ENCODE data around the gene MAP7D1.

MAP7D1 gene

GRCh38 chr1:36118447-36119204, 37.3 kb upstream of the MAP7D1 start:
- no peak overlapping the region for H3K4me3 ChIP-seq (ENCODE audit: low read length)
- H3K27ac ChIP-seq (ENCODE audit: low read depth, low read length) = no peak overlapping the region
- H3K9ac ChIP-seq (ENCODE audit: low read depth, low read length) = no peak overlapping the region
- H3K27me3 ChIP-seq (ENCODE audit: insufficient read depth, low read length) = peaks cover 13% of the 10 kb centered on the region
- no peaks in the 10 kb centered on the region for H3K36me3 ChIP-seq (ENCODE audit: insufficient read depth, low read length)
- no peaks in the 10 kb centered on the region for H3K9me3 ChIP-seq (ENCODE audit: insufficient read depth, low read depth, low read length)
- WGBS = 68% methylated on average over 10 of the region's 10 CpGs
- no peaks in the 10 kb centered on the region for H3K4me1 ChIP-seq (ENCODE audit: insufficient read depth, low read length)

DNA sequence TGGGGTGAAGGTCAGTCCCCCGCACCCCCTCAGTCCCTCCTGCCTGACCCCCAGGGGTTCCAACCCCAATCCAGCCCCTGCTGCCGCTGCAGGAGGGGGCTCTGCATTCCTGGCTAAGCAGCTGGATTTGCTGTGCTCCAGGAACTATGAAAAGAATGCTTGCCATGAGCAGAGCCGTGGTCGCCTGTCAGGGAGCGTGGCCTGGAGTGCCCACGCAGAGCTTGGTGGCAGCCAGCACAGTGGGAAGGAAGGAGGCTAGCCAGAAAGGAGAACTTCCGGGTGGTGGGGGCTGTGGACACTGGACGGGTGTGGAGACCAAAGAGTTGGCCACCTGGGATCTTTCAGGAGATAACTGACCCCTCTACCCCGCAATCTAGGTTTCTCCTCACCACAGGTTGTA, 36.5 kb upstream of the MAP7D1 start:
- WGBS = 71% methylated on average over 9 of the region's 9 CpGs
- Histone ChIP-seq H3K27me3 (ENCODE audit: insufficient read depth, low read length) (peaks cover 21% of the 10 kb centered on the region), H3K9me3 (ENCODE audit: insufficient read depth, low read depth, low read length) (no peaks in the 10 kb centered on the region), H3K4me3 (ENCODE audit: low read length) (no peak overlapping the region), H3K36me3 (ENCODE audit: insufficient read depth, low read length) (no peaks in the 10 kb centered on the region), H3K4me1 (ENCODE audit: insufficient read depth, low read length) (no peaks in the 10 kb centered on the region), H3K27ac (ENCODE audit: low read depth, low read length) (no peak overlapping the region), H3K9ac (ENCODE audit: low read depth, low read length) (no peak overlapping the region)

DNA sequence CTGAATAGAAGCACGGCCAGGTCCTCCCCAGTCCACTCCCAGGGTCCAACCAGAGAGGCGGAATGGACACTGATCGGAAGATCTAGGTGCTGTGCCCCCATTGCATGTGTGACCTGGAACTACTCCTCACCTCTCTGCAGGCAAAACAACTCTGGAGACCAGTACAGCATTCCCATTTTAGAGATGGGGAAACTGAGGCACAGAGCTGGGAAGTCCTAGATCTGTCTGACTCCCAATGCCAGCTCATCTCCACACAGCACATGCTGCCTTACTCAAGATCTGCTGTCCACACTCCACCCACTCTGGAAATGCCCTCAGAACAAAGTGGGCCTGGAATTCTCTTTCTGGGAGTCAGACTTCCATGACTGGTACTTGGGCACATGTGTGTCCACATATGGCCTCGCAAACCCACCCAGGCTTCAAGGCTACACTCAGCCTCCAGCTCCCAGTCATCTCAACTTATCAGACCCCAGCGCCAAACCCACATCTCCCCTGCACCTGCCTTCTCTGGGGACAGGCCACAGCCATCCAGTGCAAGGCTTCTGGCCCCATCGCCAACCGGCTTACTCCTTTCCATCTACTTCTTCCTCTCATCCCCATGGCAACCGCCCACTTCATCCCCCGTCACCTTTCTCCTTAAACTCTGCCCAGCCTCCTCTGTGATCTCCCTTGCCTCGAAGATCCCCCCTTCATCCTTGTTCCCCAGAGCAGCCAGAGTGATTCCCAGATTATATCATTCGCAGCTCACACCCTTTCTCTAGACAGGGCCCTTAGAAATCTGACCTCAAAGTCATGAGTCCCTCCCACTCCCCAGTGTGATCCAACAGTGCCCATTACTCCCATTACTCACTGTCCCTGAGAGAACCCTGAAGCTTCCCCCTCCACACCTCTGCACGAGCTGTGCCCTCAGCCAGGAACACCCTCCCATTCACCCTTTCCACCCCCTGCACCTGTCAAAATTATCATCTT, 33.6 kb upstream of the MAP7D1 start:
- Histone ChIP-seq H3K36me3 (ENCODE audit: insufficient read depth, low read length) (no peaks in the 10 kb centered on the region), H3K27ac (ENCODE audit: low read depth, low read length) (no peak overlapping the region), H3K4me3 (ENCODE audit: low read length) (no peak overlapping the region), H3K9ac (ENCODE audit: low read depth, low read length) (no peak overlapping the region), H3K27me3 (ENCODE audit: insufficient read depth, low read length) (peaks cover 42% of the 10 kb centered on the region), H3K9me3 (ENCODE audit: insufficient read depth, low read depth, low read length) (no peaks in the 10 kb centered on the region), H3K4me1 (ENCODE audit: insufficient read depth, low read length) (no peaks in the 10 kb centered on the region)
- WGBS = 85% methylated on average over 12 of the region's 12 CpGs

DNA sequence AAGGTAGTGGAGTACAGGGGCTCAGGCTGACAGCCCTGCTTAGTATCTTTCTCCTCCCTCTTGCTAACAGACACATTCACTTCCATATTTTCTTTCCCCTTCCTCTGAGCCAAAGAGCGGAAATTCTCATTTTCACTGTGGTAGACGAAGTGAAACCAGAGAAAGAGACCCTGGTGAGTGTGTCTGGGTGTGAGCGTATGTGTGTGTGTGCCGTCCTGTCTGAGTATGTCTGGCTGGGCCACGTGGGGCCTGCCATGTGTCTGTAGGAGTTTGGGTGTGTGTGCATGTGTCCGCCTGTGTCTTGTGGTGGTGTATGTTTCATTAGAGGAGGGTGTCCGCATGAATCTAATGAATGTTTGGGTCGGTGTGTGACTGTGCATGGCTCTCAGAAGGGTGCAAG, 32.6 kb upstream of the MAP7D1 start:
- H3K27me3 ChIP-seq (ENCODE audit: insufficient read depth, low read length) = peaks cover 42% of the 10 kb centered on the region
- H3K27ac ChIP-seq (ENCODE audit: low read depth, low read length) = no peak overlapping the region
- no peaks in the 10 kb centered on the region for H3K36me3 ChIP-seq (ENCODE audit: insufficient read depth, low read length)
- 84% methylated on average over 8 of the region's 8 CpGs for WGBS
- H3K4me3 ChIP-seq (ENCODE audit: low read length) = no peak overlapping the region
- no peaks in the 10 kb centered on the region for H3K4me1 ChIP-seq (ENCODE audit: insufficient read depth, low read length)
- H3K9ac ChIP-seq (ENCODE audit: low read depth, low read length) = no peak overlapping the region
- H3K9me3 ChIP-seq (ENCODE audit: insufficient read depth, low read depth, low read length) = no peaks in the 10 kb centered on the region

- H3K27ac ChIP-seq (ENCODE audit: low read depth, low read length) = no peak overlapping the region
- H3K36me3 ChIP-seq (ENCODE audit: insufficient read depth, low read length) = no peaks in the 10 kb centered on the region
- peaks cover 42% of the 10 kb centered on the region for H3K27me3 ChIP-seq (ENCODE audit: insufficient read depth, low read length)
- peak overlapping the region; percentile 46 for H3K4me3 ChIP-seq (ENCODE audit: low read length)
- 13% methylated on average over 41 of the region's 42 CpGs for WGBS
- H3K9ac ChIP-seq (ENCODE audit: low read depth, low read length) = no peak overlapping the region
- H3K4me1 ChIP-seq (ENCODE audit: insufficient read depth, low read length) = no peaks in the 10 kb centered on the region
- no peaks in the 10 kb centered on the region for H3K9me3 ChIP-seq (ENCODE audit: insufficient read depth, low read depth, low read length)
These were observed 31.4 kb upstream of the MAP7D1 start for GRCh38 chr1:36124404-36125128.

- no peaks in the 10 kb centered on the region for H3K9me3 ChIP-seq (ENCODE audit: insufficient read depth, low read depth, low read length)
- H3K4me1 ChIP-seq (ENCODE audit: insufficient read depth, low read length) = no peaks in the 10 kb centered on the region
- H3K4me3 ChIP-seq (ENCODE audit: low read length) = peak within 1 kb of the TSS; percentile 46
- no peak within 1 kb of the TSS for H3K27ac ChIP-seq (ENCODE audit: low read depth, low read length)
- no peaks in the 10 kb centered on the region for H3K36me3 ChIP-seq (ENCODE audit: insufficient read depth, low read length)
- no peak within 1 kb of the TSS for H3K9ac ChIP-seq (ENCODE audit: low read depth, low read length)
- peaks cover 42% of the 10 kb centered on the region for H3K27me3 ChIP-seq (ENCODE audit: insufficient read depth, low read length)
- WGBS = 15% methylated on average over 77 of the region's 77 CpGs
These were observed 30.6 kb upstream of the MAP7D1 start, which contains the start of gene COL8A2 for GRCh38 chr1:36125129-36125991. Gene COL8A2, minus strand, starts transcription at chr1:36125222. Its CDS starts 24,980 bp downstream, at chr1:36100242.

GRCh38 chr1:36126005-36126716, 29.8 kb upstream of the MAP7D1 start:
- Histone ChIP-seq H3K4me3 (ENCODE audit: low read length) (no peak overlapping the region), H3K27me3 (ENCODE audit: insufficient read depth, low read length) (peaks cover 42% of the 10 kb centered on the region), H3K36me3 (ENCODE audit: insufficient read depth, low read length) (no peaks in the 10 kb centered on the region), H3K4me1 (ENCODE audit: insufficient read depth, low read length) (no peaks in the 10 kb centered on the region), H3K9ac (ENCODE audit: low read depth, low read length) (no peak overlapping the region), H3K9me3 (ENCODE audit: insufficient read depth, low read depth, low read length) (no peaks in the 10 kb centered on the region), H3K27ac (ENCODE audit: low read depth, low read length) (no peak overlapping the region)
- WGBS = 82% methylated on average over 21 of the region's 21 CpGs

- WGBS = 90% methylated on average over 7 of the region's 7 CpGs
- H3K9ac ChIP-seq (ENCODE audit: low read depth, low read length) = no peak overlapping the region
- no peaks in the 10 kb centered on the region for H3K4me1 ChIP-seq (ENCODE audit: insufficient read depth, low read length)
These were observed 29.0 kb upstream of the MAP7D1 start for GRCh38 chr1:36126797-36127500.

DNA sequence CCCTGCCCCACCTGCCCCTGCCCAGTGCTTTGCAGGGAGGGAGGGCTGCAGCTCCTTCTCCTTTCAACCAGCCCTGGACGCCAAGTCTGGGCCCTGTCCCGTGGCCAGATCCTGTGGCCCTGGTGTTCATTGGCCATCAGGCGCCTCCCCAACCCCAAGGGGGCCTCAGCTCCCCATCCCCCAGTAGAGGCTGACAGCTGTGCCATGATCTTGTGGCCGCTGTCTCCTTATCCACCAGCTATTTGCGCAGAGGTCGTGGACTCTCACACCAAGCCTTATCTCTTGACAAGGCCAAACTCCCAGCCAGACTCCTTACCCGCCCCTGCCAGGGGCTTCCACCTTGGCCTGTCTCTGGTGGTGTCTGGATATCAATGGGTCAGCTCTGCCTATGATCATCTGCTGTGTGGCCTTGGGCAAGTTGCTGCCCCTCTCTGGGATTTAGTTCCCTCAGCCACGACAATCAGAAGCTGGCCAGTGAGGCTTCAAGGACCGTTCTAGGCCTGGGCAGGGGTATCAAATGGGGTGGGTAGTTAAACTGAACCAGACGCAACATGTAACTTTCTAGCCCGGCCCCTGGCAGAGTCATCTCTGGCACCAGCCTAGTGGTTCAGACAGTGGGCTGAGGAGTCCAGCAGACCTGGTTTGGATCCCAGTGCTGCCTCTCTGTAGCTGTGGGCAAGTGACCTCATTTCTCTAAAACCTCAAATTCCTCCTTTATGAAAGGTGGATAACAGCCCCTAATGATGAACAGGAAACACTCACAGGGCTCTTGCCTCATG, 27.6 kb upstream of the MAP7D1 start:
- H3K27me3 ChIP-seq (ENCODE audit: insufficient read depth, low read length) = peaks cover 32% of the 10 kb centered on the region
- H3K9me3 ChIP-seq (ENCODE audit: insufficient read depth, low read depth, low read length) = no peaks in the 10 kb centered on the region
- no peaks in the 10 kb centered on the region for H3K4me1 ChIP-seq (ENCODE audit: insufficient read depth, low read length)
- no peak overlapping the region for H3K9ac ChIP-seq (ENCODE audit: low read depth, low read length)
- WGBS = 86% methylated on average over 11 of the region's 11 CpGs
- H3K36me3 ChIP-seq (ENCODE audit: insufficient read depth, low read length) = no peaks in the 10 kb centered on the region
- H3K27ac ChIP-seq (ENCODE audit: low read depth, low read length) = no peak overlapping the region
- no peak overlapping the region for H3K4me3 ChIP-seq (ENCODE audit: low read length)

More at GRCh38 chr1:36126797-36127500, 29.0 kb upstream of the MAP7D1 start:
- no peaks in the 10 kb centered on the region for H3K9me3 ChIP-seq (ENCODE audit: insufficient read depth, low read depth, low read length)
- H3K4me3 ChIP-seq (ENCODE audit: low read length) = no peak overlapping the region
- no peak overlapping the region for H3K27ac ChIP-seq (ENCODE audit: low read depth, low read length)
- H3K36me3 ChIP-seq (ENCODE audit: insufficient read depth, low read length) = no peaks in the 10 kb centered on the region
- H3K27me3 ChIP-seq (ENCODE audit: insufficient read depth, low read length) = peaks cover 42% of the 10 kb centered on the region

Data from HUES64 (cell line).